Chondrocyte (in vitro differentiated cells): Measurements from ENCODE around the gene PVR. TPM values are rescaled to one million over a fixed set of nuclear protein-coding genes. Genes with fewer than 3 reads are reported as not detected.

Source experiments
- DNase-seq: peaks from one replicate; pipeline ENCODE4 v3.0.0; 2021; ENCODE audit warnings: mixed read lengths, low spot score
- H3K27ac Mint-ChIP-seq: one replicate; pipeline ENCODE4 v1.8.0; 2021; ENCODE audit warnings: mild to moderate bottlenecking, moderate library complexity, mixed read lengths; ENCODE audit not compliant: unreplicated experiment
- H3K27me3 Mint-ChIP-seq: 2 replicates; pipeline ENCODE4 v1.8.0; 2021; ENCODE audit warnings: low read depth, mixed read lengths
- H3K36me3 Mint-ChIP-seq: 2 replicates; pipeline ENCODE4 v1.8.0; 2021; ENCODE audit warnings: low read depth, mixed read lengths
- H3K4me1 Mint-ChIP-seq: 2 replicates; pipeline ENCODE4 v1.8.0; 2021; ENCODE audit warnings: low read depth, mild to moderate bottlenecking, mixed read lengths
- H3K4me3 Mint-ChIP-seq: one replicate; pipeline ENCODE4 v1.8.0; 2021; ENCODE audit warnings: mild to moderate bottlenecking, moderate library complexity, mixed read lengths; ENCODE audit not compliant: unreplicated experiment
- H3K9me3 Mint-ChIP-seq: 2 replicates; pipeline ENCODE4 v1.8.0; 2021; ENCODE audit warnings: low read depth, mixed read lengths
- total RNA-seq: library from RNA; stranded (reverse); gene quantifications from 3 replicates; pipeline ENCODE4 v1.2.1, GENCODE V29; 2021
- TF ChIP-seq, protein P1 (sequence below): fragments of 200-600 bp; sonication (generic); IDR thresholded peaks from 2 replicates; pipeline ENCODE4 v1.5.0; 2021; ENCODE audit warnings: antibody characterized with exemption, mild to moderate bottlenecking, moderate library complexity

Gene PVR
- total RNA-seq, 1 donor from 2014 or later = 89.7 TPM

DNA sequence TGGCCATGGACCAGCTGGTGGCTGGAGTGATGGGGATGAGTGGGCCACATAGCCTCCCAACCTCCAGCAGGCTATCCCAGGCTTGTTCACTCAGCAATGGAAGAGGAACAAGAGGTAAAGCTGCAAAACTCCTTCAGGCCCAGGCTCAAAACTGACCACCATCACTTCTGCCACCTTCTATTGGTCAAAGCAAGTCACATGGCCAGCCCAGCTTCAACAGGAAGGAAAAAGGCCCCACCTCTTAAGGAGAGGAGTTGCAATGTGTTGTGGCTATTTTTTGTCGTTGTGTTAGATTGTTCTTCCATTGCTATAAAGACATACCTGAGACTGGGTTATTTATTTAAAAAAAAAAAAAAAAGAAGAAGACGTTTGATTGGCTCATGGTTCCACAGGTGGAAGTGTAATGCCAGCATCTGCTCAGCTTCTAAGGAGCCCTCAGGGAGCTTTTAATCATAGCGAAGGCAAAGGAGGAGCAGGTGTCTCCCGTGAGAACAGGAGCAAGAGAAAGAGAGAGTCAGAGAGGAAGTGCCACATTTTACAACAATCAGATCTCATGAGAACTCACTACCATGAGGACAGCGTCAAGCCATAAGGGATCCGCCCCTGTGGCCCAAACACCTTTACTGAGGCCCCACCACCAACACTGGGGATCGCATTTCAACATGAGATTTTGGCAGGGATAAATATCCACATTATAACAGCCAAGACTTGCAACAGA lies 24.9 kb upstream of the PVR start:
- H3K4me3 Mint-ChIP-seq = no peak overlapping the region
- TF ChIP-seq, protein P1, sequence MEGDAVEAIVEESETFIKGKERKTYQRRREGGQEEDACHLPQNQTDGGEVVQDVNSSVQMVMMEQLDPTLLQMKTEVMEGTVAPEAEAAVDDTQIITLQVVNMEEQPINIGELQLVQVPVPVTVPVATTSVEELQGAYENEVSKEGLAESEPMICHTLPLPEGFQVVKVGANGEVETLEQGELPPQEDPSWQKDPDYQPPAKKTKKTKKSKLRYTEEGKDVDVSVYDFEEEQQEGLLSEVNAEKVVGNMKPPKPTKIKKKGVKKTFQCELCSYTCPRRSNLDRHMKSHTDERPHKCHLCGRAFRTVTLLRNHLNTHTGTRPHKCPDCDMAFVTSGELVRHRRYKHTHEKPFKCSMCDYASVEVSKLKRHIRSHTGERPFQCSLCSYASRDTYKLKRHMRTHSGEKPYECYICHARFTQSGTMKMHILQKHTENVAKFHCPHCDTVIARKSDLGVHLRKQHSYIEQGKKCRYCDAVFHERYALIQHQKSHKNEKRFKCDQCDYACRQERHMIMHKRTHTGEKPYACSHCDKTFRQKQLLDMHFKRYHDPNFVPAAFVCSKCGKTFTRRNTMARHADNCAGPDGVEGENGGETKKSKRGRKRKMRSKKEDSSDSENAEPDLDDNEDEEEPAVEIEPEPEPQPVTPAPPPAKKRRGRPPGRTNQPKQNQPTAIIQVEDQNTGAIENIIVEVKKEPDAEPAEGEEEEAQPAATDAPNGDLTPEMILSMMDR = no peak
- peaks cover 14% of the 10 kb centered on the region for H3K4me1 Mint-ChIP-seq
- H3K9me3 Mint-ChIP-seq = no peaks in the 10 kb centered on the region
- H3K36me3 Mint-ChIP-seq = no peaks in the 10 kb centered on the region
- H3K27me3 Mint-ChIP-seq = no peaks in the 10 kb centered on the region
- no peak overlapping the region for H3K27ac Mint-ChIP-seq
- no peak for DNase-seq

DNA sequence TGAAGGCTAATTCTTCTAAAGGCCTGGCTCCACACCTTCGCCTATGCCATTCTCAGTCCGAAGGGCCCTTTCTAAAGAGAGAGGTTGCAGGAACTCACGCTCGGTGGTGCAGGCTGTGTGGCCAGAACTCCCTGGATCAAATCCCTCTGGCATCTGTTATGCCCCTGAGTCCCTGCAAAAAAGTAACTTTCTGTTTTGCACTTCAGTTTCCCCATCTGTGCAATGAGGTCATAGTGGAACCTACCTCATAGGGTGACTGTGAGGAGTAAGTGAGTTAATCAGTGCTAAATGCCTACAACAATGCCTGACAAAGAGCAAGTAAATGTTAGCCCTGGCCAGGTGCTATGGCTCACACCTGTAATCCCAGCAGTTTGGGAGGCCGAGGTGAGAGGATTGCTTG lies 23.0 kb upstream of the PVR start:
- DNase-seq = no peak
- Mint-ChIP-seq H3K36me3 (no peaks in the 10 kb centered on the region), H3K27ac (no peak overlapping the region), H3K9me3 (no peaks in the 10 kb centered on the region), H3K4me1 (peaks cover 17% of the 10 kb centered on the region), H3K27me3 (no peaks in the 10 kb centered on the region), H3K4me3 (no peak overlapping the region)
- TF ChIP-seq, protein P1 = no peak

DNA sequence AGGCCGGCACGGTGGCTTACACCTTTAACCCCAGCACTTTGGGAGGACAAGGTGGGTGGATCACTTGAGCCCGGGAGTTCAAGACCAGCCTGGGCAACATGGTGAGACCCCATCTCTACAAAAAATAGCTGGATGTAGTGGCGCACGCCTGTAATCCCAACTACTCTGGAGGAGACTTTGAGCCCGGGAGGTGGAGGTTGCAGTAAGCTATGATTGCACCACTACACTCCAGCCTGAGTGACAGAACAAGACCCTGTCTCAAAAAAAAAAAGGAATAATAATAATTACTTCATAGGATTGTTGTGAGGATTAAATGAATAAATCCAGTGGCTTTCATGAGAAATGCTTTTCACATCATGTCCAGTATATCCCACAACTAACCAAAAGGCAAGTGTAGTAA lies 22.3 kb upstream of the PVR start:
- Mint-ChIP-seq H3K9me3 (no peaks in the 10 kb centered on the region), H3K4me1 (peaks cover 24% of the 10 kb centered on the region), H3K27ac (no peak overlapping the region), H3K36me3 (no peaks in the 10 kb centered on the region), H3K27me3 (no peaks in the 10 kb centered on the region), H3K4me3 (no peak overlapping the region)
- DNase-seq = no peak
- TF ChIP-seq, protein P1 = no peak

DNA sequence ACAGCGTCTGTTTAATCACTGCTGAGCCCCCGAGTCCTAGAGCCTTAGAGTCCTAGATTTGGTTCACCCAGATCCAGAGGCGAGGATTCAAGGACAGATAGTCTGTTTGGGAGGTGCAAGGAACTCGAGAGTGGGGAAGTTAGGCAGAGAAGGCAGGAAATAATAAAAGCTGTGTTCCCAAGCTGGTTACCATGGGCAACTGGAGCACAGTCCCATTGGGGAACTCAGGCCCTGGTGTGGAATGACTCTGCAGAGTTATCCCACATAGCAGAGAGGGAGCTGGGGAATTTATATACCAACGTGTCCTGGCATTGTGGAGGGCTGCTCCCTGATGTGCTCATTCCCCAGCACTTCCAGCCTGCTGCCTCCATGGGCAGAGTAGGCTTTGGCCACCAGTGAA lies 20.6 kb upstream of the PVR start:
- H3K9me3 Mint-ChIP-seq = no peaks in the 10 kb centered on the region

DNA sequence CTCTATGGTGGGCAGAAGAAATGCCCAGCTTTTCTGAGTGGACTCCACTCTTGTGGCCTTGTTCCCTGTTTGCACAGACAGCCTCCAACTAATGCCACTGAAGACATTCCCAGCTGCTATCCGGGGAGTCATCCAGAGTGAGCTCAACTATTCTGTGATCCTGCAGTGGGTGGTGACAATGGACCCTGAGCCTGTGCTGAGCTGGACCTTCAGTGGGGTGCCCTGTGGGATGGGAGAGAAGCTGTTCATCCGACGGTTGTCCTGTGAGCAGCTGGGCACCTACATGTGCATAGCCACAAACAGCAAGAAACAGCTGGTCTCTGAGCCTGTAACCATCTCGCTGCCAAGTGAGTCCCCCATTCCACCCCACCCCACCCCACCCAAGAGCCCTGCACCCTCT lies 20.1 kb upstream of the PVR start:
- TF ChIP-seq, protein P1 = no peak
- no peak for DNase-seq
- peaks cover 1% of the 10 kb centered on the region for H3K36me3 Mint-ChIP-seq
- H3K4me3 Mint-ChIP-seq = no peak overlapping the region
- H3K9me3 Mint-ChIP-seq = no peaks in the 10 kb centered on the region
- no peaks in the 10 kb centered on the region for H3K27me3 Mint-ChIP-seq
- peak overlapping the region; percentile 41 for H3K27ac Mint-ChIP-seq
- H3K4me1 Mint-ChIP-seq = peaks cover 28% of the 10 kb centered on the region

More for the DNA sequence above, 20.6 kb upstream of the PVR start:
- H3K4me1 Mint-ChIP-seq = peaks cover 28% of the 10 kb centered on the region
- peaks cover under 1% of the 10 kb centered on the region for H3K36me3 Mint-ChIP-seq
- H3K27me3 Mint-ChIP-seq = no peaks in the 10 kb centered on the region
- DNase-seq = no peak
- H3K27ac Mint-ChIP-seq = peak overlapping the region; percentile 60
- TF ChIP-seq, protein P1 = no peak
- no peak overlapping the region for H3K4me3 Mint-ChIP-seq
